IPS DF 19.7 (cell line): ENCODE results near the gene GTF2IRD1.
"Not testable (repeated sequence)": the region's sequence is repeated elsewhere in the genome, so short reads cannot be mapped to it uniquely, and the experiment has no call there.

Source experiments
- DNase-seq: peaks from one replicate; pipeline ENCODE4 v3.0.0-alpha.2; 2013; ENCODE audit warnings: low read depth, low spot score

GTF2IRD1 gene

GRCh38 chr7:74512762-74513161, 59.1 kb downstream of the GTF2IRD1 start:
- no peak for DNase-seq

- DNase-seq: no peak
These were observed 60.5 kb downstream of the GTF2IRD1 start for GRCh38 chr7:74514131-74514591.

- DNase-seq: no peak
These were observed 61.6 kb downstream of the GTF2IRD1 start for GRCh38 chr7:74515276-74515675.

GRCh38 chr7:74516214-74516613, 62.5 kb downstream of the GTF2IRD1 start:
- DNase-seq: no peak

GRCh38 chr7:74518041-74518440, 64.3 kb downstream of the GTF2IRD1 start:
- DNase-seq: no peak

- DNase-seq: no peak
These were observed 64.9 kb downstream of the GTF2IRD1 start for GRCh38 chr7:74518654-74519053.

GRCh38 chr7:74519395-74519794, 65.7 kb downstream of the GTF2IRD1 start:
- DNase-seq: no peak

- no peak for DNase-seq
These were observed 68.1 kb downstream of the GTF2IRD1 start for GRCh38 chr7:74521855-74522254.

- no peak for DNase-seq
These were observed 68.7 kb downstream of the GTF2IRD1 start for GRCh38 chr7:74522281-74522905.

- no peak for DNase-seq
These were observed 69.3 kb downstream of the GTF2IRD1 start for GRCh38 chr7:74523015-74523414.

GRCh38 chr7:74525140-74525539, 71.4 kb downstream of the GTF2IRD1 start:
- DNase-seq: no peak

- DNase-seq: peak; percentile 45
These were observed 72.2 kb downstream of the GTF2IRD1 start for GRCh38 chr7:74525881-74526280.

GRCh38 chr7:74526780-74527179, 73.1 kb downstream of the GTF2IRD1 start:
- DNase-seq: no peak

- DNase-seq: no peak
These were observed 74.1 kb downstream of the GTF2IRD1 start for GRCh38 chr7:74527842-74528241.

GRCh38 chr7:74528773-74529172, 75.1 kb downstream of the GTF2IRD1 start:
- DNase-seq: not testable (repeated sequence)

- no peak for DNase-seq
These were observed 82.2 kb downstream of the GTF2IRD1 start for GRCh38 chr7:74535951-74536356.

- not testable (repeated sequence) for DNase-seq
These were observed 88.2 kb downstream of the GTF2IRD1 start for GRCh38 chr7:74541937-74542336.

- DNase-seq: no peak
These were observed 88.9 kb downstream of the GTF2IRD1 start for GRCh38 chr7:74542558-74543117.

- peak; percentile 9 for DNase-seq
These were observed 91.2 kb downstream of the GTF2IRD1 start for GRCh38 chr7:74544706-74545469.

GRCh38 chr7:74545921-74546320, 92.2 kb downstream of the GTF2IRD1 start:
- no peak for DNase-seq

- not testable (repeated sequence) for DNase-seq
These were observed 99.9 kb downstream of the GTF2IRD1 start for GRCh38 chr7:74553596-74554012.

GRCh38 chr7:74554178-74554577, 100.5 kb downstream of the GTF2IRD1 start:
- DNase-seq: no peak
